ENCODE data around the gene NACC2.

Gene NACC2

GRCh38 chr9:136013524-136014034, 81.5 kb downstream of the NACC2 start (continued):
- TF ChIP-seq TSHZ2 (CRISPR knock-in tag; IDR thresholded peaks at IDR 0.05) (no peak), ESRRG (CRISPR knock-in tag; IDR thresholded peaks at IDR 0.05) (no peak), PPARA (CRISPR knock-in tag; IDR thresholded peaks at IDR 0.05; ENCODE audit: borderline replicate concordance) (no peak), TCF4 (CRISPR knock-in tag; IDR thresholded peaks at IDR 0.05; ENCODE audit: borderline replicate concordance) (no peak), TOX (CRISPR knock-in tag; IDR thresholded peaks at IDR 0.05; ENCODE audit: borderline replicate concordance) (no peak), ZFP3 (CRISPR knock-in tag; IDR thresholded peaks at IDR 0.05) (no peak), CREB5 (CRISPR knock-in tag; IDR thresholded peaks at IDR 0.05; ENCODE audit: low read depth) (no peak), ARNTL (CRISPR knock-in tag; IDR thresholded peaks at IDR 0.05; ENCODE audit: borderline replicate concordance, low read depth) (no peak), ZNF565 (CRISPR knock-in tag; conservative IDR thresholded peaks at IDR 0.05; ENCODE audit: low read depth) (no peak)

GRCh38 chr9:136013116-136013515, 82.0 kb downstream of the NACC2 start:
- no peak for ATAC-seq
- TF ChIP-seq POU6F1 (CRISPR knock-in tag; IDR thresholded peaks at IDR 0.05; ENCODE audit: borderline replicate concordance, low read depth) = no peak

- ATAC-seq = no peak
- TF ChIP-seq TOX (CRISPR knock-in tag; IDR thresholded peaks at IDR 0.05; ENCODE audit: borderline replicate concordance) (no peak), PATZ1 (CRISPR knock-in tag; IDR thresholded peaks at IDR 0.05; ENCODE audit: borderline replicate concordance) (no peak), BACH2 (CRISPR knock-in tag; IDR thresholded peaks at IDR 0.05; ENCODE audit: borderline replicate concordance) (no peak), CSRNP3 (CRISPR knock-in tag; IDR thresholded peaks at IDR 0.05) (no peak), RARB (CRISPR knock-in tag; IDR thresholded peaks at IDR 0.05) (no peak), ZFP30 (CRISPR knock-in tag; IDR thresholded peaks at IDR 0.05) (no peak), SNAI2 (CRISPR knock-in tag; IDR thresholded peaks at IDR 0.05) (no peak), OSR1 (CRISPR knock-in tag; IDR thresholded peaks at IDR 0.05) (no peak), ISL1 (CRISPR knock-in tag; IDR thresholded peaks at IDR 0.05) (no peak), CSDC2 (CRISPR knock-in tag; IDR thresholded peaks at IDR 0.05) (no peak), ZNF70 (CRISPR knock-in tag; IDR thresholded peaks at IDR 0.05) (no peak), CREB5 (CRISPR knock-in tag; IDR thresholded peaks at IDR 0.05; ENCODE audit: low read depth) (no peak)
These were observed 82.4 kb downstream of the NACC2 start for GRCh38 chr9:136012651-136013050.
